WTC11 (cell line): Measurements from ENCODE around the gene NEURL1. TPM values are rescaled to one million over a fixed set of nuclear protein-coding genes. Genes with fewer than 3 reads are reported as not detected.

Source experiments
- ATAC-seq: fragments of 200-7000 bp; cut with Tn5 transposase; 2 replicates; pipeline ENCODE4 v1.10.0; 2021; ENCODE audit warnings: mild to moderate bottlenecking, moderate library complexity
- CTCF ChIA-PET: fragments of 300-600 bp; sonication (Branson Sonifier 250); formaldehyde crosslinking; loops from one replicate; lab custom pipeline; 2021; ENCODE audit warnings: antibody characterized with exemption; lab: Charles Lee
- POLR2A ChIA-PET: fragments of 350-600 bp; sonication (Branson Sonifier 250); formaldehyde crosslinking; loops from one replicate; lab custom pipeline; 2021; ENCODE audit warnings: antibody characterized with exemption; lab: Charles Lee
- DNase-seq: peaks from one replicate; pipeline ENCODE4 v3.0.0; 2021; ENCODE audit warnings: low spot score
- H3K27ac Mint-ChIP-seq: 2 replicates; pipeline ENCODE4 v1.8.0; 2021; ENCODE audit warnings: mixed read lengths
- H3K27me3 Mint-ChIP-seq: 2 replicates; pipeline ENCODE4 v1.8.0; 2021; ENCODE audit warnings: low read depth, mild to moderate bottlenecking, moderate library complexity, mixed read lengths
- H3K36me3 Mint-ChIP-seq: 2 replicates; pipeline ENCODE4 v1.8.0; 2021; ENCODE audit warnings: mixed read lengths
- H3K4me1 Mint-ChIP-seq: 2 replicates; pipeline ENCODE4 v1.8.0; 2022; ENCODE audit warnings: mixed read lengths
- H3K4me3 Mint-ChIP-seq: 2 replicates; pipeline ENCODE4 v1.8.0; 2021; ENCODE audit warnings: mild to moderate bottlenecking, moderate library complexity, mixed read lengths
- H3K9me3 Mint-ChIP-seq: 2 replicates; pipeline ENCODE4 v1.8.0; 2021; ENCODE audit warnings: mixed read lengths
- AFF4 ChIP-seq: sonication (generic); formaldehyde crosslinking; IDR thresholded peaks from 2 replicates; pipeline ENCODE4 v1.8.1; 2023; ENCODE audit warnings: mild to moderate bottlenecking, missing genetic modification reagents, borderline replicate concordance
- ARID4B ChIP-seq: sonication (generic); formaldehyde crosslinking; IDR thresholded peaks from 2 replicates; pipeline ENCODE4 v1.8.0; 2023; ENCODE audit warnings: missing genetic modification reagents, mild to moderate bottlenecking, borderline replicate concordance
- CDX4 ChIP-seq: fragments of 250-450 bp; sonication (Bioruptor Pico); IDR thresholded peaks from 2 replicates; pipeline ENCODE4 v1.9.0; 2021; ENCODE audit warnings: moderate library complexity, mild to moderate bottlenecking, inconsistent platforms, borderline replicate concordance
- CREB1 ChIP-seq: sonication (generic); formaldehyde crosslinking; IDR thresholded peaks from 2 replicates; pipeline ENCODE4 v1.8.0; 2023; ENCODE audit warnings: mild to moderate bottlenecking, missing genetic modification reagents
- CTCF ChIP-seq: fragments of 200-600 bp; IDR thresholded peaks from 2 replicates; pipeline ENCODE4 v1.8.0; 2022; ENCODE audit warnings: antibody characterized with exemption
- E2F1 ChIP-seq: sonication (generic); formaldehyde crosslinking; IDR thresholded peaks from 2 replicates; pipeline ENCODE4 v1.8.0; 2022; ENCODE audit warnings: mild to moderate bottlenecking, missing genetic modification reagents
- ESRRA ChIP-seq: sonication (generic); formaldehyde crosslinking; IDR thresholded peaks from 2 replicates; pipeline ENCODE4 v1.8.1; 2022; ENCODE audit warnings: mild to moderate bottlenecking, missing genetic modification reagents, borderline replicate concordance
- MAX ChIP-seq: sonication (generic); formaldehyde crosslinking; IDR thresholded peaks from 2 replicates; pipeline ENCODE4 v1.8.0; 2022; ENCODE audit warnings: mild to moderate bottlenecking, missing genetic modification reagents
- MLX ChIP-seq: sonication (generic); formaldehyde crosslinking; IDR thresholded peaks from 2 replicates; pipeline ENCODE4 v1.8.1; 2023; ENCODE audit warnings: mild to moderate bottlenecking, missing genetic modification reagents, moderate library complexity
- MXD4 ChIP-seq: fragments of 250-450 bp; sonication (Bioruptor Pico); IDR thresholded peaks from 2 replicates; pipeline ENCODE4 v1.8.0; 2021; ENCODE audit warnings: mild to moderate bottlenecking, moderate library complexity, borderline replicate concordance
- NFYB ChIP-seq: sonication (generic); formaldehyde crosslinking; conservative IDR thresholded peaks from 2 replicates; pipeline ENCODE4 v1.8.0; 2022; ENCODE audit warnings: low read depth, missing genetic modification reagents
- NR2C2 ChIP-seq: sonication (generic); formaldehyde crosslinking; IDR thresholded peaks from 2 replicates; pipeline ENCODE4 v1.8.0; 2022; ENCODE audit warnings: mild to moderate bottlenecking, missing genetic modification reagents
- PRRX2 ChIP-seq: fragments of 250-450 bp; sonication (Bioruptor Pico); IDR thresholded peaks from 2 replicates; pipeline ENCODE4 v1.8.0; 2021; ENCODE audit warnings: mild to moderate bottlenecking
- RELA ChIP-seq: sonication (generic); formaldehyde crosslinking; IDR thresholded peaks from 2 replicates; pipeline ENCODE4 v1.8.1; 2022; ENCODE audit warnings: missing genetic modification reagents, mild to moderate bottlenecking, borderline replicate concordance
- TEAD4 ChIP-seq: sonication (generic); formaldehyde crosslinking; IDR thresholded peaks from 2 replicates; pipeline ENCODE4 v1.8.0; 2022; ENCODE audit warnings: mild to moderate bottlenecking, missing genetic modification reagents
- USF1 ChIP-seq: sonication (generic); formaldehyde crosslinking; IDR thresholded peaks from 2 replicates; pipeline ENCODE4 v1.8.0; 2022; ENCODE audit warnings: mild to moderate bottlenecking, missing genetic modification reagents
- USF2 ChIP-seq: sonication (generic); formaldehyde crosslinking; IDR thresholded peaks from 2 replicates; pipeline ENCODE4 v1.8.1; 2023; ENCODE audit warnings: mild to moderate bottlenecking, missing genetic modification reagents, moderate library complexity
- ZBTB21 ChIP-seq: sonication (generic); formaldehyde crosslinking; IDR thresholded peaks from 2 replicates; pipeline ENCODE4 v1.8.1; 2023; ENCODE audit warnings: mild to moderate bottlenecking, missing genetic modification reagents, borderline replicate concordance
- ZMAT4 ChIP-seq: fragments of 250-450 bp; sonication (Bioruptor Pico); IDR thresholded peaks from 2 replicates; pipeline ENCODE4 v1.9.0; 2021; ENCODE audit warnings: mild to moderate bottlenecking
- ZNF232 ChIP-seq: sonication (generic); formaldehyde crosslinking; IDR thresholded peaks from 2 replicates; pipeline ENCODE4 v1.8.0; 2022; ENCODE audit warnings: mild to moderate bottlenecking, missing genetic modification reagents
- total RNA-seq: library from RNA; stranded (reverse); gene quantifications from 3 replicates; pipeline ENCODE4 v1.2.3, GENCODE V29; 2021

NEURL1 gene
- total RNA-seq, 1 experiment from 2014 or later: 1.2 TPM

- TF ChIP-seq AFF4 (CRISPR knock-in tag) (no peak), RELA (CRISPR knock-in tag) (no peak), ESRRA (no peak), CREB1 (CRISPR knock-in tag) (no peak), NR2C2 (CRISPR knock-in tag) (no peak)
These were observed 145.4 kb downstream of the NEURL1 start (continued) for GRCh38 chr10:103638948-103639347.

- H3K9me3 Mint-ChIP-seq: no peaks in the 10 kb centered on the region
- DNase-seq (no peak), ATAC-seq (no peak)
- POLR2A ChIA-PET: interaction anchor here (0.5 to 1.1 kb wide), 2 partner anchors 9 to 157 kb away, joined by 3 to 5 read pairs; no protein-coding TSS in a partner anchor
- CTCF ChIA-PET: interaction anchor here (0.8 to 1.8 kb wide), 2 partner anchors 21 to 45 kb away, joined by 4 to 8 read pairs; no protein-coding TSS in a partner anchor
- H3K27ac Mint-ChIP-seq: no peak overlapping the region
- no peaks in the 10 kb centered on the region for H3K36me3 Mint-ChIP-seq
- no peak overlapping the region for H3K4me3 Mint-ChIP-seq
- no peaks in the 10 kb centered on the region for H3K27me3 Mint-ChIP-seq
- H3K4me1 Mint-ChIP-seq: peaks cover 34% of the 10 kb centered on the region
- no peak for TF ChIP-seq CDX4 (CRISPR knock-in tag)
- TF ChIP-seq MAX (CRISPR knock-in tag): no peak
- TF ChIP-seq ZBTB21 (CRISPR knock-in tag): no peak
- no peak for TF ChIP-seq MXD4
- no peak for TF ChIP-seq USF2 (CRISPR knock-in tag)
- TF ChIP-seq ZNF232 (CRISPR knock-in tag): no peak
- TF ChIP-seq NFYB (CRISPR knock-in tag): no peak
- no peak for TF ChIP-seq ARID4B (CRISPR knock-in tag)
- no peak for TF ChIP-seq CTCF
- TF ChIP-seq TEAD4 (CRISPR knock-in tag): no peak
- TF ChIP-seq MLX (CRISPR knock-in tag): no peak
- no peak for TF ChIP-seq E2F1 (CRISPR knock-in tag)
- TF ChIP-seq ZMAT4 (CRISPR knock-in tag): no peak
- TF ChIP-seq USF1 (CRISPR knock-in tag): no peak
- TF ChIP-seq PRRX2 (CRISPR knock-in tag): no peak
These were observed 147.1 kb downstream of the NEURL1 start for GRCh38 chr10:103640436-103641181.
